HG03039 (cell line): Measurements from ENCODE around the gene RPUSD2.

Experiments used
- ATAC-seq: cut with Tn5 transposase; IDR thresholded peaks from one replicate; pipeline ENCODE4 v1.9.1; 2021; ENCODE audit warnings: mild to moderate bottlenecking, moderate library complexity; ENCODE audit not compliant: unreplicated experiment

Gene RPUSD2

GRCh38 chr15:40569129-40569953 is at the start of gene RPUSD2:
Gene RPUSD2 (plus strand): TSS chr15:40569299. CDS start chr15:40569338, 39 bp downstream.
- peak; percentile 44 for ATAC-seq

GRCh38 chr15:40523611-40524010 is 45.5 kb upstream of the RPUSD2 start:
- no peak for ATAC-seq

- no peak for ATAC-seq
These were observed 43.2 kb upstream of the RPUSD2 start for GRCh38 chr15:40525855-40526254.

GRCh38 chr15:40528801-40529200 is 40.3 kb upstream of the RPUSD2 start:
- no peak for ATAC-seq

- no peak for ATAC-seq
These were observed 35.2 kb upstream of the RPUSD2 start for GRCh38 chr15:40533763-40534364.

- ATAC-seq = no peak
These were observed 34.7 kb upstream of the RPUSD2 start for GRCh38 chr15:40534371-40534770.

GRCh38 chr15:40536501-40536900 is 32.6 kb upstream of the RPUSD2 start:
- no peak for ATAC-seq

GRCh38 chr15:40538976-40539375 is 30.1 kb upstream of the RPUSD2 start:
- no peak for ATAC-seq

GRCh38 chr15:40543082-40543481 is 26.0 kb upstream of the RPUSD2 start:
- no peak for ATAC-seq

GRCh38 chr15:40543631-40544294 is 25.3 kb upstream of the RPUSD2 start:
- peak; percentile 57 for ATAC-seq

- ATAC-seq = no peak
These were observed 23.6 kb upstream of the RPUSD2 start for GRCh38 chr15:40545457-40545856.

- ATAC-seq = no peak
These were observed 20.5 kb upstream of the RPUSD2 start for GRCh38 chr15:40548610-40549009.

GRCh38 chr15:40549894-40550293 is 19.2 kb upstream of the RPUSD2 start:
- ATAC-seq = no peak

- peak; percentile 44 for ATAC-seq
These were observed 18.6 kb upstream of the RPUSD2 start for GRCh38 chr15:40550341-40551037.

GRCh38 chr15:40554161-40554525 is 15.0 kb upstream of the RPUSD2 start:
- ATAC-seq = no peak

- ATAC-seq = no peak
These were observed 13.2 kb upstream of the RPUSD2 start for GRCh38 chr15:40555876-40556275.

- no peak for ATAC-seq
These were observed 10.0 kb upstream of the RPUSD2 start for GRCh38 chr15:40558952-40559742.

- ATAC-seq = no peak
These were observed 6.4 kb upstream of the RPUSD2 start for GRCh38 chr15:40562691-40563090.

GRCh38 chr15:40563426-40563825 is 5.7 kb upstream of the RPUSD2 start:
- no peak for ATAC-seq

- peak; percentile 94 for ATAC-seq
These were observed 4.3 kb upstream of the RPUSD2 start, which contains the start of gene CCDC32 for GRCh38 chr15:40564591-40565332. Gene CCDC32 (minus strand): TSS chr15:40565042. CDS start chr15:40563015, 2,027 bp downstream.
